ENCODE measurements around the gene CNTNAP2.

CNTNAP2 gene

DNA sequence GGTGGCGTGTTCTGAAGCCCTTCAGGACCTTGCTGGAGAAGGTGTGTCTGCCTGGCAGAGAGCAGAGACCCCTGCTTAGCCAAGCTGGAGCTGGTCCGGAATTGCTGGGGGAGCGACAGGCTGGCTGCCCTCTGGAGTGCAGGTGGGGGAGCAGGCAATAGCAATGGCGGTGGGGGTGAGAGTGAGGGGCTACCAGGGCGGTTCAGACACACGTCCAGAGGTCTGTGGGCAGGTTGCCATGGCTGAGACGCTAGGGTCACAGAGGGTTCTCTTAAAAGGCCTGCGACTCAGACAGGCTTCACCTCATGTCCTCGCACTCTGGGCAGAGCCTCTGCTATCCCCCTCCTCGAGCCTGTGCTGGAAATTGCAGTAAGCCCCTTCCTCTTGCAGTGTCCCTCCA lies 2144.9 kb downstream of the CNTNAP2 start:
- H3K27ac ChIP-seq: no peak overlapping the region
- no peak for TF ChIP-seq CTCF (conservative IDR thresholded peaks at IDR 0.05)

DNA sequence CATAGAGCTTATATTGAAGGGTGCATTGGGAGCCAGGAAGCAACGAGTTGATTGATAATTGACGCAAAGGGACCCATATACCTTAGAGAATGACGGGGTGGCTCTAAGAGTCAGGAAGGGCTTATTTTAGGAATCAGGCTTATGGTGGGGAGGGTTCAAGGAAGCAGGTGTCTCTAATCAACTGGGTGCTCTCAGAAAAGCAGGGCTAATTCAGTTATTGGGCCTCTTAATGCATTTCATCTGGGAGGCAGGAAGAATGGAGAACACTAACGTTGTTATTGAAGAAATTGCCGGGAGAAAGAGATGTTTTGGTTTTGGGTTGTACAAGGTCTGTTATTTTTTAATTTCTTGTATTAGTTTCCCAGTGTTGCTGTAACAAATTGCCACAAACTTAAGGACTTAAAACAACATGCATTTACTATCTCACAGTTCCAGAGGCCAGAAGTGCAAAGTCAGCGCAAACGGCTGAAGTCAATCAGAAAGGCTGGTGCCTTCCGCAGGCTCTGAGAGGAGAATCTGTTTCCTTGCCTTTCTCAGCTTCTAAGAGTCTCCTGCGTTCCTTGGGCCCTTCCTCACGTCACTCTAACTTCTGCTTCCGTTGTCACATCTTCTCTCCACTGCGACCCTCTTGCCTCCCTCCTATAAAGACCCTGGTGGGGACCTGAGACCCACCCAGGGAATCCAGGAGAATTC lies 2145.5 kb downstream of the CNTNAP2 start:
- TF ChIP-seq CTCF (conservative IDR thresholded peaks at IDR 0.05): no peak
- no peak overlapping the region for H3K27ac ChIP-seq

GRCh38 chr7:148262721-148263229 lies 2146.2 kb downstream of the CNTNAP2 start:
- peak overlapping the region; percentile 12; the same call in 1 of the 2 replicates for H3K27ac ChIP-seq
- peak; percentile 97 for TF ChIP-seq CTCF (conservative IDR thresholded peaks at IDR 0.05)

GRCh38 chr7:148264933-148265557 lies 2148.4 kb downstream of the CNTNAP2 start:
- H3K27ac ChIP-seq: no peak overlapping the region
- TF ChIP-seq CTCF (conservative IDR thresholded peaks at IDR 0.05): peak; percentile 95

DNA sequence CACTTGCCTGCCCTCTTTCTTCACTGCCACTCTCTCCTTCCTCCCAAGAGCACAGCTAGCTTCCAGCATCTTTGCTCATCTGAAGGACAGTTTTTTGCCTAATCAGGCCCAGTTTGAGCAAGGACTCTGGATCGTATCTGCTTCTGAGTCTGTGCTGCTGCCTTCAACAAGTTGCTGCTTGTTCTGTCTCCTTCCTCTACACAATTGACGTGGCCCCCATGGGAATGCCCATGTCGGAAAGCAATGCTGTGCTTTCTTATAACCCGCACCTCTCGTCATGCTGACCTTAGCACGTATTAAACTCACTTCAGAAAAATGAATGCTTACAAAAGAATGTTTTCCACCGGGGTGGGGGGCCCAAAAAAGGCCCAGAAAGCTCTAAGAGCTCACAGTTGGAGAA lies 2149.3 kb downstream of the CNTNAP2 start:
- no peak for TF ChIP-seq CTCF (conservative IDR thresholded peaks at IDR 0.05)

DNA sequence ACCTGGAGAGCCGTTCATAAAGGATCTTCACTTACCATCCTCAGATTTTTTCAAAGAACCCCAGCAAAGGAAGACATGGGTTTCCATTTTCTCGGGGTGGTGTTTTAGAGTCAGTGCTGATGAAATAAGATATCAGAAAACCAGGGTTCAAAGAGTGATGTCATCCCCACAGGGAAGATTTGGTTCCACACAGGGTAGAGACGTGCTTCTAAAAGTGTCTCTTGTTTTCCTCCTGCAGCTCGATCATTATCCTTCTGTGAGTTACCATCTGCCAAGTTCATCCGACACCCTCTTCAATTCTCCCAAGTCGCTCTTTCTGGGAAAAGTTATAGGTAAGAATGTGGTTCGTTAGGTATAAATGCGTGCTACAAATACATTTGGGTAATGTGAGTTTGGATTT lies 2150.2 kb downstream of the CNTNAP2 start:
- TF ChIP-seq CTCF (conservative IDR thresholded peaks at IDR 0.05): no peak
- no peak overlapping the region for H3K27ac ChIP-seq

More for the DNA sequence above, 2149.3 kb downstream of the CNTNAP2 start:
- H3K27ac ChIP-seq: no peak overlapping the region

DNA sequence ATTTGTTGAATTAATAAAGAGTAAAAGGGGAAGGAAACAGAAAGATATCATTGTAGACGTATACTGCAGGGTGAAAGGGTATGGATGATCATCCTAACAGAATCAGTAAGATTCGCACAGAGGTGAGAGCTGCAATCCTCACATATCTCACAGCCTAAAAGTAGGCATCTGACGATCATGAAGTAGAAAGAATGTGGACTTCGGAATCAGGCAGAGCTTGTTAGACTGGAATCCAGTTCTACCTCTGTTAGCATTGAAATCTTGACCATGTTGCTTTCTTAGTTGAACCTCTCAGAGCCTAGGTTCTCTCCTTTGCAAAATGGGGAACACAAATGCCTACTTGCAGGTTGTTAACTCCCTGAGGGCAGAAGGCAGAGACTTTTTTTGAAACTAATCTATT lies 2154.0 kb downstream of the CNTNAP2 start:
- H3K27ac ChIP-seq: no peak overlapping the region
- no peak for TF ChIP-seq CTCF (conservative IDR thresholded peaks at IDR 0.05)

Measured in VCaP (cell line).